GM21390 (cell line): Measurements from ENCODE around the gene GPR37L1.
"Not testable (repeated sequence)": the region's sequence is repeated elsewhere in the genome, so short reads cannot be mapped to it uniquely, and the experiment has no call there.

Experiments
- ATAC-seq: cut with Tn5 transposase; IDR thresholded peaks from one replicate; pipeline ENCODE4 v1.9.1; 2021; ENCODE audit not compliant: unreplicated experiment

Gene GPR37L1

DNA sequence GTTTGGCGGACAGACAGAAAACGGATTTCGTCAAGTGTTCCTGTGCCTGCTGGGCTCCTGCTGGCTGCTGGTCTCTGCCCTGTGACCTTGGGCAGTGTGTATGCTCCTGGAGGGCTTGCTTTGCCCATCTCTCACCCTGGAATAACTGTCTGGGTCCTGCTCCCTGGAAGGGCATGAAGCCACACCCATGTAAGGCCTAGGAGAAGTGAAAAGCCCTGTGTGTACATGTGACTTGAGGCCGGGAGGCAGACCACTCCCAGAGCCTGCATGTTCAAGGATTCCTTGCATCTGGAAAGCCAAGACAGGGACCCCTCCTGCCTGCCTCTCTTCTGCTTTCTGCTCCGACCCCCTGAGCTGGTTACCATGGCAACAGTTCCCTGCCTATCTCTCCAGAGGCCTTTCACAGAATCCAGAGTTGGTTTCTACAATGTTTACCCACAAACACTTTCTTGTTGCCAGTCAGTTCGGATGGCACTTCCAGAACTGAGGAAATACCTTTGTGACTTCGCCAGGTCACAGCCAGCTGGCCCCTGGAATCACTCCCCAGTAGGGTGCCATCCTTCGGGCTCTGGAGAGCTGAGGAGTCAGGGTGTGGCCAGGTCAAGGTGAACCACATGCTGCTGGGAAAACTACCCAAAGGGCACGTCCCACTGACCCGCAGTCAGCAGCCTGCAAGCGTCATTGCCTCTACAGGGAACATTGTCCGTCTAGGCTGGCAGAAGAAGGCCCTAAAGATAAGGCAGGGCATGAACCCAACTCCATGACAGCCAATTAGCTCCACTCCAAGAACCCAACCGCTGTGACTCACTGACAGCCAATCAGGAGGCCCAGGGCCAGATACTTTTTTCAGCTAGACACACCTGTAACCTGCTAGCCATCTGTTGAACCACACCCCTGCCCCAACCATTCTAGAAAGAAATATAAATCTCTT lies 14.7 kb upstream of the GPR37L1 start:
- no peak for ATAC-seq

- no peak for ATAC-seq
Measured at GRCh38 chr1:202110977-202111376, 11.7 kb upstream of the GPR37L1 start.

DNA sequence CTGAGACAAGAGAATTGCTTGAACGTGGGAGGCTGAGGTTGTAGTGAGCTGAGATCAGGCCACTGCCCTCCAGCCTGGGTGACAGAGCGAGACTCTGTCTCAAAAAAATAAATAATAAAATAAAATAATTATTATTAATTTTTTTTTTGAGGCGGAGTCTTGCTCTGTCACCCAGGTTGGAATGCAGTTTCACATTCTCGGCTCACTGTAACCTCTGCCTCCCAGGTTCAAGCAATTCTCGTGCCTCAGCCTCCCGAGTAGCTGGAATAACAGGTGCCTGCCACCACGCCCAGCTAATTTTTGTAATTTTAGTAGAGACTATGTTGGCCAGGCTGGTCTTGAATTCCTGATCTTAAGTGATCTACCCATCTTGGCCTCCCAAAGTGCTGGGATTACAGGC lies 11.1 kb upstream of the GPR37L1 start:
- not testable (repeated sequence) for ATAC-seq

GRCh38 chr1:202112859-202113689 lies 9.6 kb upstream of the GPR37L1 start:
- no peak for ATAC-seq

DNA sequence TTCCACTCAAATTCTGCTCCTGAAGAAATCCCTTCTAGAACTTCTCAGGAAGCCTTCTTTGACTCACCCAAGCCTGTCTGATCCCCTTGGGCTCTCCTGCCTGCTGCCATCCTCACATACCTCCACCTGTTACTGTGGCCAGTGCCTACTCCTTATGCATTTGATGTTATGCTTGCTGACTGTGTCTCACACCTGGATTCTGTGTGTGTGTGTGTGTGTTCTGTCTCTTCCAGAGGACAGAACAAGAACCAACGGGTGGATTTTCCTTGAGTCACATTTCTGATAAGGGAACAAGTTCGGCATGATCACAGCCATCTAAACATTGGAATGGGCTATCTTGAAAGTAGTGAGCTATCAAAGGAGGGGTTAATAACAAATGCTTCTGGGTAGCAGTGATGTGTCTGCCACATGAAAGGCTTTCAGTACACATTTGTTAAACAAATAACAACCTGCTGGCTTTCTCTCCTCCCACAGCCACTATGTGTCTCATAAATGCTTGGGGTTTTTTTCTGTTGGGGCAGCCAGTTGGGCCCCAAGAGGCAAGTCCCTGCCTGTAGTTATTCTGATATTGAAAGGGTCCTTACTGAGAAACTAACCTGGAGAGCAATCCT lies 8.9 kb upstream of the GPR37L1 start:
- ATAC-seq: no peak

DNA sequence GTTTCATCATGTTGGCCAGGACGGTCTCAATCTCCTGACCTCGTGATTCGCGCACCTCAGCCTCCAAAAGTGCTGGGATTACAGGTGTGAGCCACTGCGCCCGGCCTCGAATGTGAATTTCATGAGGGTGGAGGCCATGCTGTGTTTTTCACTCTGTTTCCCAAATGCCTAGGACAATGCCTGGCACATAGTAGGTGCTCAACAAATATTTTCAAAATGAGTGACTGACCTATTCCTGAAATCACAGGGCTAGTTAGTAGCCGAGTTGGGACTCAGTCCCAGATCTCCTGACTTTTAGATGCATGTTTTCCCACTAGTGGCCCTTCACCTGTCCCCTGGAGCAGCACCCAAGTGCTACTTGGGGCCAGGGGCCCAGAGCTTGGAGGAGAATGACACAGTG lies 6.4 kb upstream of the GPR37L1 start:
- no peak for ATAC-seq

DNA sequence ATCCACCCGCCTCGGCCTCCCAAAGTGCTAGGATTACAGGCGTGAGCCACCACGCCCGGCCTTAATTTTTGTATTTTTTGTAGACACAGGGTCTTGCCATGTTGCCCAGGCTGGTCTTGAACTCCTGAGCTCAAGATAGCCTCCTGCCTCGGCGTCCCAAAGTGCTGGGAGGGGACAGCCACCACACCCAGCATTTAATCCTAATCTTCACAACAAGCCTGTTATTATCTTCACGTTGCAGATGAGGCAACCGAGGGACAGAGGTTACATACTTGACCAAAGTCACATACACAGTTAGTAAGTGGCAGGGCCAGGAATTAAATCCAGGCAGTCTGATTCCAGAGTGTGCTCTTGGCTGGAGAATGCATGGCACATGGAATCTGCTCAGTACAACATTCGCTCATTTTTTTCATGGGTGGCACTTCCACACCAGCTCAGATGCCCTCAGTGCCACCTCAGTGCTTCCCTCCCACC lies 4.8 kb upstream of the GPR37L1 start:
- no peak for ATAC-seq

DNA sequence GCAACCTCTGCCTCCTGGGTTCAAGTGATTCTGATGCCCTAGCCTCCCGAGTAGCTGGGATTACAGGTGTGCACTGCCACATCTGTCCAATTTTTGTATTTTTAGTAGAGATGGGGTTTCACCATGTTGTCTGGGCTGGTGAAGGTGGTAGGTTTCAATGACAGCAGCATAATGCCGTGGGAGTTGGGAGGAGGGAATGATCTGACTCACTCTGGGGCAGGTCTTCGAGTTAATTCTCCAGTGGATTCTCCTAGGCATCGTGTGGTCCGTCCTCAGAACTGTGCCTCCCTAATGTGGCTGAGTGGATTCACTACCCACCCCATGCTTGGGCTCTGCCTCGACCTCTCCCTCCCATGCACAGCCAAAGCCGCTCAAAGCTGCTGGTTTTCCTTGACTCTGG lies 1.7 kb upstream of the GPR37L1 start:
- no peak for ATAC-seq

DNA sequence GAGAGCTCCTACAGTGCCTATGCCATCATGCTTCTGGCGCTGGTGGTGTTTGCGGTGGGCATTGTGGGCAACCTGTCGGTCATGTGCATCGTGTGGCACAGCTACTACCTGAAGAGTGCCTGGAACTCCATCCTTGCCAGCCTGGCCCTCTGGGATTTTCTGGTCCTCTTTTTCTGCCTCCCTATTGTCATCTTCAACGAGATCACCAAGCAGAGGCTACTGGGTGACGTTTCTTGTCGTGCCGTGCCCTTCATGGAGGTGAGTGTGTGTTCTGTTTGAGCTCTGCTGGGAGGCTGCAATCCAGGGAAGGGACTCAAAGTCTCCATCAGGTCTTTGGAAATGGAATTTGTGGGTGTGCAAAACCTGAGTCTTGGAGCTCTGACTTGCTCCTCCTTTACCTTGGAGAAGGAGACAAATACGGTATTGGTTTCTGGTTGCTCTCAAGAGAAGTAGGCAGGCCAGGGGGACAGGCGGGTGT lies 658 bp downstream of the GPR37L1 start:
- ATAC-seq: no peak

DNA sequence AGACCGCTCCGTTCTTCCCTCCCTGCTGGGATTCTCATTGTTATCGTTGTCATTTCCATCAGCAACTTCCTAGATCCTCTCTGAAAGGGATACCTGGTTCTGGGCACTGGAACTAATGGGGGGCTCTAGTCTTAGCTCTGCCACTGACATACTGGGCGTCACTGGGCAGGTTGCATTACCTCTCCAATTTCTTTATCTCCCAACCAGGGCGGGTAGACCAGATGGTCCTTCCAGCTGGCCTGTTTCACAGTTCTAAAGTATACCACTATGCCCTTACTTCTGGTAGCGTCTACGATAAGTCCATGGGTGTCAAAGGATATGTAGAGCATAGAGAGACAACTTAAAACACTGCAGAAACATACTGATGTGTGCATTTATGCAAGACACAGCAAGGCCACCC lies 1.4 kb downstream of the GPR37L1 start:
- ATAC-seq: no peak

DNA sequence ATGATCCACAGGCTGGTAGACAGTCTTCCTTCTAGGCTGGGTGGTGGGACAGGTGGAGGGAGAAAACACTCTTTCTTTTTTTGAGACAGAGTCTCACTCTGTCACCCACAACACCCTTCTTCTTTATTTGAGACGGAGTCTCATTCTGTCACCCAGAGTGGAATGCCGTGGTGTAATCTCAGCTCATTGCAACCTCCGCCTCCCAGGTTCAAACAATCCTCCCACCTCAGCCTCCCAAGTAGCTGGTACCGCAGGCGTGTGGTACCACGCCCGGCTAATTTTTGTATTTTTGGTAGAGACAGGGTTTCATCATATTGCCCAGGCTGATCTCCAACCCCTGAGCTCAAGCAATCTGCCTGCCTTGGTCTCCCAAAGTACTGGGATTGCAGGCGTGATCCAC lies 2.9 kb downstream of the GPR37L1 start:
- no peak for ATAC-seq

DNA sequence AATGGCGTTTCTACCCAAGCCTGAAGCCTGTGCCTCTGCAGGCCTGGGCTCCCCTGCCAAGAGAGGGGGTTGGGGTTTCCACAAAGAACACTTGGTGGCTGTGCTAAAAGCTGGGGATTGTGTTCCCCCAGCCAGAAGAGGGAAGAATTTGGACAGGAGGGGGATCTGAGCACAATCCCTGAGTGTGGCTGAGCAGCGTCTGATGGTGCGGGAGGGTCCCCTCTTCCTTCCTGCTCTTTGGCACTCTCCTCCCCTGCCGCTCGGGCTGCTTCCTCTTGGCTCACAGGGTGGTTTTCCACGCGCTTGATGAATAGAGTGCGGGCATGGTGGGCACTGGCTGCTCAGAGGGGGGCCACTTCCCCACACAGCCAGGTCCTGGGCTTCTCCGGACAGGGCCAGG lies 3.7 kb downstream of the GPR37L1 start:
- ATAC-seq: no peak

- no peak for ATAC-seq
Measured at GRCh38 chr1:202127061-202127460, 4.3 kb downstream of the GPR37L1 start.

- no peak for ATAC-seq
Measured at GRCh38 chr1:202127836-202128622, 5.3 kb downstream of the GPR37L1 start.

- no peak for ATAC-seq
Measured at GRCh38 chr1:202129453-202130296, 7.0 kb downstream of the GPR37L1 start.

- ATAC-seq: no peak
Measured at GRCh38 chr1:202130297-202130721, 7.6 kb downstream of the GPR37L1 start.

DNA sequence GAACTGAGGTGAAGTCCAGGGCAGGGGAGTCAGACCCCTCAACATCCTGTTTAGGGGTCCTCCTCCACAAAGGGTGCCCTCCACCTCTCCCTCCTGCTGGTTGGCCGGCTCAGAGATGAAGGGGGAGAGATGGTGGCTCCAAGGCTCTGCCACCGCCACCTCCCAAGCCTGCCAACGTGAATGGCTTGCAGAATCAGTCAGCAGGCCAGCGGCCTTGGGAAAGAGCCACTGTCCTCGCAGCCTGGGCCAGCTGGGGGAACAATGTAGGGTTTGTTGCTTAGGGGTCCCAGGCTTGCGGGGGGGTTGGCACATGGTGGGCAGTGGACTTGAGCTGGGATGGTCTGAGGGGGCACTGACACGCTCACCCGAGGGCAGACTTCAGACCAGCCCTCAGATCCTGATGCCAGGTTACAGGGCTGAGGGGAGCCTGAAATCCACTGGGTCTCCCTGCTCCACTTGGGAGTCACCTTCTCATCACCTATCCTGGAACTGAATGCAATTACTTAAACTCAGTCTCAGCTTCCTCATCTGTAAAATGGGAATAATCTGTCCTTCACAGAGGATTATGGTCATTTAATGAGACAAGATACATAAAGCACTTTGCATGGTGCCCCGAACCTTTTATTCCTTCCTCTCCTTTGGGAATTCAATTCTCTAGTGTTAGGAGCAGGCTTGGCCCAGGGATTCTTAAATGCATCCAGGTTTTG lies 8.3 kb downstream of the GPR37L1 start:
- ATAC-seq: no peak

GRCh38 chr1:202131956-202132821 lies 9.5 kb downstream of the GPR37L1 start:
- ATAC-seq: no peak
